Anterior cingulate cortex (tissue), 58 donors: ENCODE results near the gene CACNA1D.

Source experiments
- DNase-seq, 58 donors: peaks; one replicate each; lab custom pipeline; 2025; lab: John Stamatoyannopoulos, UW

Gene CACNA1D

DNA sequence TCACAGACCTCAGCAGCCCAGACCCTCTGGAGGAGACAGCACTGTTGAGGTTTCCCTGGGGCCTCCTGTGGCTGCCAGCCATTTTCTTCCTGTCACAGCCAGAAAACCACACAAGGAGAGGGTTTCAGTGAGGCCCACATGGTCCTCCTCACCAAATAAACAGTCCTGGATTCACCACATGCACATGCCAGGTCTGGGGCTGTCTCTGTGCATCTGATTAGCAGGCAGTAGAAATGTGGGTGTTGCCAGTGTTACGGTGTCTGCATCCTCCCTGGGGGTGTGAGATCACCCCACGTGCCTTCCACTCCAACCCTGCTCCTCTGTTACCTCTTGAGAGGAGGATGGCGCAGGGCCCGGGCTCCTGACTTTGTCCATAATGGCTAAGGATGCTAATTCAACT is 211.4 kb downstream of the CACNA1D start:
- DNase-seq = no peak

DNA sequence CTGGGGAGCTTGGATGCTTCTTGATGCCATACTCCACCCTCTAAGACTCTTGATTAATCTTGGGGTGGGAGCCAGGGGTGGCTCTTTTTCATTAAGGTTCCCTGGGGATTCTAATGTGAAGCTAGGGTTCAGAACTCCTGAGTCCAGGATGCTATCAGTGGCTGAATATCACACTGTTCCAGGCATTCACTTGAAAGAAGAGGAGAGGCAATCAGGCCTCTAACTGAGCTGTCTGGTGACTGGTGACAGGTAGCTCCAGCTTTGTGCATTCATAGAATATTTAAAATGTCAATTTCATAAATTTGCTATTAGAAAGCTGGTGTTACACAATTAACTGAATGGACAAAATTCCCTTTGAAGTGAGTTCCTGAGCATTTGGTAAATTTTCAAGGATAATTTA is 212.8 kb downstream of the CACNA1D start:
- no peak for DNase-seq

GRCh38 chr3:53708001-53708621 is 213.7 kb downstream of the CACNA1D start:
- DNase-seq = no peak

- no peak for DNase-seq
Measured at GRCh38 chr3:53709256-53709655, 214.8 kb downstream of the CACNA1D start.

- DNase-seq = peak in 52 of 58 donors; percentile 10 to 75 (median 43)
Measured at GRCh38 chr3:53709860-53710674, 215.7 kb downstream of the CACNA1D start.

DNA sequence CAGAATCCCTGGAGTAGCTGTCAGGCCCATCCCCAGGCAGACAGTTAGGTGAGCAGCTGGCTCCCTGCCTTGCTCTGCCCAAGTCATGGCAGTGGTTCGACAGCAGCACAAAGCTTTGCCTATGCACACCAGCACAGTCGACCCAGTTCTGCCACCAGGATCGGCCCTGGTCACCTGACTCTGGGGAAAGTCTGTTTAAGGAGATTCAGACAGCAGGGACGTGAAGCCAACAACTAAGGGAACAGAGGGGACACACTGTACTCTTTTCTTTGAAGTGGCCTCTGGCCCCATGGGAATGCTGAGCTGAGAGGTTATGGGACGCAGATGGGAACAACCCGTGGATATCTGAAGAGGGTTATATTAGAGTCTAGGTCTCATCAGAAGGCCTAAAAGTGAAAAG is 217.0 kb downstream of the CACNA1D start:
- peak in 2 of 58 donors; percentile 7 to 21 for DNase-seq

- no peak for DNase-seq
Measured at GRCh38 chr3:53712817-53713388, 218.5 kb downstream of the CACNA1D start.

DNA sequence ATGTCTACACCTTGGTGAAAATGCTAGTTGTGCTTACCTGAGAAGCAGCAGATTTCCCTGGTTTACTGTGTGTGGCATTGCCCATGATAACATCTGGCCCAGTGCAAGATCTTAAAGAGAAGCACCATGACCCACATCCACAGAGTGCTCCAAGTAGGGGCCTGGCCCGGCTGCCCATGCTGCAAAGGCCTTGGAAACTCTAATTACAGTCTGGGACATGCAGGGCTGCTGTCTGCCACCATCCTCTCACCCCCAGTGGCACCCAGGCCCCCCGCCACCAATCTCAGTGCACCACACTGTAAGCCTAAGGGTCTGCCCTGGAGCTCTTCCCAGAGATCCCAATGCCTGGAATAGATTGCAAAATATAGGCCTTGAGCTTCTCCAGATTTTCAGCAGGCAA is 219.2 kb downstream of the CACNA1D start:
- no peak for DNase-seq

- DNase-seq = no peak
Measured at GRCh38 chr3:53715815-53716483, 221.5 kb downstream of the CACNA1D start.

DNA sequence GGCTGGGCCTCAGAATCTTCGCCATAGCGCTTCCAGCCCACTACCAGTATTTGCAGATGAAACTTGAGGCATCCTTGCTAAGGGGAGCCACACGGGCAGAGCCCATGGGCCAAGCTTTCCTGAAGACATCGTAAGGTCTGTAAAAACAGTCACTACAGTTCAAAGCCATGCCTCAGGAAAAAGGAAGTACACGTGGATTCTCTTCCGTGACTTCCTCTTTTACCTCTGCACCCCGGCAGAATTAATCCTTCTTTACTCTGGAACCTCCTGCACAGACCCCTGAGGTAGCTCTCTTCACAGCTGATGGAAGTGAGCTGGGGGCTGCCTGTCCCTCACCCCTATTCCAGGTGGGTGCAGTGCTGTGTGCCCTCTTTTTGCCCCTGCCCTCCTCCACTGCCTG is 222.6 kb downstream of the CACNA1D start:
- DNase-seq = no peak

- DNase-seq = no peak
Measured at GRCh38 chr3:53718462-53718861, 224.1 kb downstream of the CACNA1D start.

GRCh38 chr3:53719796-53720195 is 225.4 kb downstream of the CACNA1D start:
- no peak for DNase-seq

DNA sequence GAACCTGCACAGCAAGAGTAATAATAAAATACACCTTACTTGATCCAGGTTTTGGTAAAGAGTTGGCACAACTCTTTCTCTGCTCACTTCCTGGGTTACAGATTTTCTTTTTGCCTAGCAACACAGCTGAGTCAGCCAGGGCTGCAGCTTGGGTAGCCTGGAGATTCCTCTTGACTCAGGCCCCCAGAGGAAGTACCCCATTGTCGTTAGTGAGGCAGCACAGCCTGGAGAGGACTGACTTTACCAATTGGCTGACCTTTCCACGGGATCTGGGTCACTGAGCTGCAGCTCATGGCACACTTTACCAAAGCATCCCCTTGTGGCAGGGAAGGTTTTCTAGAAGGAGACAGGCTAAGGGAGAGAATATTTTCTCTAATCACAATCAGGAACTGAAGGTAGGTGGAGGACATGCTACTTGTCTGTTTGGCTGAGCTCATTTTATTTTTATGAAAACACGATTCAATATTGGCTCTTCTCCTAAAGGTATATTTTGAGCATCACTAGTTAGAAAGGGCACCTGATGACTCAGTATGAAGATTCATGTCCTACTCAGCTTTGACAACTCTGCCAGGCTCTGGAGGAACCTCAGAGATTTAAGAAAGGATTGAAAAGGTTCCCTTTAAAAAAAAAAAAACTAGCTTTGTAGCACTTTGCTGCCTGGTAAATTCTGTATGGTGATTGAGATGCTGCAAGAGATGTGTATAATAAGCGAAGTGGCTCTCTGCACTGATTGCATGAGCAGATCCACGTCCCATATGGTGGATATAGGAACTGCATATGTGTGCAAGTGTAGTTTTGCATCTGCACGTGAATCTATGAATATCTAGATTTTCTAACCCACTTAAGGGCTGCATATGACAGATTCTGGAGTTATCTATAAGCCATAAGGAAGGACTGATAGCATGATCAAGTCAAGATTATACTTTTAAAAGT is 227.0 kb downstream of the CACNA1D start:
- DNase-seq = no peak

DNA sequence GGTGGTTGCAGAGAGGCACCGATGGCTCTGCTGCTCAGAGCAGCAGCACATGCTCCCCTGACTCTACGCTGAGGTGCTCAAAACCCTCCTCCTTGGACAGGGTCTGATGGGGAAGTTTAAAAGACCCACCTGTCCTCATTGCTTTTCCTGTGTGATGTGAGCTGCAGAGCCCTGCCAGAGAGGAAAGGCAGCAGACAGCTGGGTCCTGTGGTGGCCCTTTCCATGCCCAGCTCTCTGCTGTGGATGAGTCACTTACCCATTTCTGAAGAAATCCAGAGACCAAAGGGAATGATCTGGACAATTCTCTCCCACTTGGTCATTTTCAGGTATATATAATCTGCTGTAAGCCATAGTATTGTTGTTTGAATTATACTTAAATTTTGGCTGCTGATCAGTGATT is 230.2 kb downstream of the CACNA1D start:
- DNase-seq = no peak

DNA sequence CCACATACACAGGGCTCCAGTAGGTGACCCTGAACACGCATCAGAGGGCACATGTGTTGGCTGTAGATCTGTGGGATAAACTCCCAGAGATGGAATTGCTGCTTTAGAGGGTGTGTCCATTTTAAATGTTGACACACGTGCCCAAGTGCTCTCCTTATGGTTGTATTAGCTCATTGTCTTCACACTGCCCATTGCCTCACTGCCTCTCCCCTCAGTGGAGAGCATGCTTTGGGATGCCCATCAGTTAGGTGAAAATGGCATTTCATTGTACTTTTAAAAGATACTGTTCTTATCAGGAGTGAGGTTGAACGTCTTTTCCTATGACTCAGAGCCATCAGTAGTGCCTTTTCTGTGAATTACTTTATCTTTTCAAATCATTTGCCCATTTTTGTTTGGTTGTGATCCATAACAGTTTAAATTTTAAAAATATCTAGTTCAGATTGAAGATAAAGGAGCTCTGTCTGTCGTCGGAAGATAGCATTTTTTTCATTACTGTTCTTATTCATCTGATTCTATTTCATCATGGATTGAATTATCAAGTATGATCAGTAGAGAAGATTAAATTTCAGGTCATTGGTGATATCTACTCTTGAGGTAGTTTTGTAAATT is 231.1 kb downstream of the CACNA1D start:
- DNase-seq = no peak

GRCh38 chr3:53726643-53727042 is 232.2 kb downstream of the CACNA1D start:
- no peak for DNase-seq

- DNase-seq = no peak
Measured at GRCh38 chr3:53728606-53729005, 234.2 kb downstream of the CACNA1D start.

- DNase-seq = no peak
Measured at GRCh38 chr3:53729159-53729558, 234.7 kb downstream of the CACNA1D start.

GRCh38 chr3:53729618-53730017 is 235.2 kb downstream of the CACNA1D start:
- no peak for DNase-seq

- peak in 47 of 58 donors; percentile 2 to 86 (median 41) for DNase-seq
Measured at GRCh38 chr3:53730576-53730975, 236.2 kb downstream of the CACNA1D start.
